Endothelial cell of umbilical vein (primary cell): ENCODE measurements around the gene GLDC. TPM values are rescaled to one million over a fixed set of nuclear protein-coding genes. Genes with fewer than 3 reads are reported as not detected.

Experiments used
- BruUV-seq: library from RNA; stranded (reverse); fragments of 400-500 nt; replicated peaks from 2 replicates; lab custom pipeline; 2021; lab: Mats Ljungman, UMichigan
- CTCF ChIA-PET: fragments of 300-600, 350-600 bp; sonication (Branson Sonifier 250); formaldehyde crosslinking; loops from one replicate; lab custom pipeline; 2021; ENCODE audit warnings: antibody characterized with exemption, inconsistent platforms; lab: Charles Lee
- POLR2A ChIA-PET: fragments of 300-600, 350-600 bp; sonication (Branson Sonifier 250); formaldehyde crosslinking; loops from one replicate; lab custom pipeline; 2021; ENCODE audit warnings: antibody characterized with exemption, inconsistent platforms; lab: Charles Lee
- DNase-seq: peaks from one replicate; pipeline ENCODE4 v3.0.0-alpha.2; 2011; ENCODE audit warnings: low read depth, low spot score
- FAIRE-seq: peaks from 2 replicates; lab custom pipeline; 2011; peaks lifted over from hg19 to GRCh38; lab: Jason Lieb, UNC
- H2AFZ ChIP-seq: 2 replicates; pipeline ENCODE4 v1.6.0; 2012; ENCODE audit warnings: low read depth, low read length, control low read depth, inconsistent platforms
- H3K27ac ChIP-seq: 2 replicates; pipeline ENCODE4 v1.5.1; 2011; ENCODE audit warnings: low read depth, mild to moderate bottlenecking, control low read depth, low read length, moderate library complexity; ENCODE audit not compliant: insufficient read depth
- H3K27me3 ChIP-seq, 2 experiments: 2 replicates each; pipeline versions ENCODE4 v1.6.0 to v1.6.1; 2011; ENCODE audit warnings: low read length in 2 of 2, mixed read lengths in 1 of 2; ENCODE audit not compliant: control insufficient read depth in 2 of 2, insufficient read depth in 2 of 2
- H3K36me3 ChIP-seq, 2 experiments: 2 replicates in 1 of 2; 3 replicates in 1 of 2; pipeline ENCODE4 v1.5.1; 2011; ENCODE audit warnings: low read length in 2 of 2, mild to moderate bottlenecking in 1 of 2, moderate library complexity in 1 of 2; ENCODE audit not compliant: control insufficient read depth in 2 of 2, insufficient read depth in 2 of 2; ENCODE audit errors: extremely low read depth in 1 of 2
- H3K4me1 ChIP-seq: 3 replicates; pipeline ENCODE4 v1.5.1; 2011; ENCODE audit warnings: mild to moderate bottlenecking, low read length; ENCODE audit not compliant: control insufficient read depth, insufficient read depth; ENCODE audit errors: extremely low read depth
- H3K4me2 ChIP-seq: 2 replicates; pipeline ENCODE4 v1.6.1; 2011; ENCODE audit warnings: low read length, control low read depth, mixed read lengths; ENCODE audit not compliant: insufficient read depth
- H3K4me3 ChIP-seq, 3 experiments: fragments of 200-600 bp in 1 of 3; sonication (generic), shearing (Covaris generic) in 1 of 3; replicated peaks in 1 of 3; 2 replicates each; pipeline ENCODE4 v1.5.1; 2011 to 2016; ENCODE audit warnings: control low read depth in 3 of 3, low read length in 3 of 3, mild to moderate bottlenecking in 2 of 3, inconsistent platforms in 1 of 3, low read depth in 1 of 3, moderate library complexity in 1 of 3; ENCODE audit not compliant: insufficient read depth in 1 of 3
- H3K79me2 ChIP-seq: 2 replicates; pipeline ENCODE4 v1.6.0; 2012; ENCODE audit warnings: low read length, inconsistent platforms; ENCODE audit not compliant: control insufficient read depth, insufficient read depth
- H3K9ac ChIP-seq: replicated peaks from 2 replicates; pipeline ENCODE3; 2011; ENCODE audit warnings: low read length, control low read depth; ENCODE audit not compliant: insufficient read depth; ENCODE audit errors: extremely low read depth
- H3K9me1 ChIP-seq: replicated peaks from 3 replicates; pipeline ENCODE4 v1.6.0; 2011; ENCODE audit warnings: mild to moderate bottlenecking, low read length; ENCODE audit not compliant: control insufficient read depth, insufficient read depth; ENCODE audit errors: extremely low read depth
- H3K9me3 ChIP-seq: replicated peaks from 2 replicates; pipeline ENCODE4 v1.5.1; 2012; ENCODE audit warnings: low read length, inconsistent platforms; ENCODE audit not compliant: control insufficient read depth, insufficient read depth
- H4K20me1 ChIP-seq: replicated peaks from 2 replicates; pipeline ENCODE3; 2011; ENCODE audit warnings: mild to moderate bottlenecking, low read length; ENCODE audit not compliant: control insufficient read depth, insufficient read depth; ENCODE audit errors: extremely low read depth
- EZH2 ChIP-seq: IDR thresholded peaks from 2 replicates; pipeline ENCODE4 v1.6.1; 2012; ENCODE audit warnings: borderline replicate concordance, low read depth, mild to moderate bottlenecking, moderate library complexity, low read length, inconsistent platforms; ENCODE audit not compliant: severe bottlenecking
- FOS ChIP-seq: IDR thresholded peaks from 2 replicates; pipeline ENCODE4 v1.6.1; 2011; ENCODE audit warnings: mild to moderate bottlenecking, low read length, moderate library complexity, borderline replicate concordance; ENCODE audit not compliant: insufficient read depth
- GATA2 ChIP-seq: IDR thresholded peaks from 2 replicates; pipeline ENCODE4 v1.7.0; 2011; ENCODE audit warnings: low read depth, mild to moderate bottlenecking, moderate library complexity, mixed read lengths, low read length; ENCODE audit not compliant: insufficient read length, insufficient read depth
- JUN ChIP-seq: IDR thresholded peaks from 2 replicates; pipeline ENCODE4 v1.6.1; 2011; ENCODE audit warnings: borderline replicate concordance, low read depth; ENCODE audit not compliant: insufficient read length, insufficient read depth
- MYC ChIP-seq: IDR thresholded peaks from one replicate; pipeline ENCODE4 v1.6.1; 2011; ENCODE audit warnings: mild to moderate bottlenecking, low read depth, low read length
- POLR2A ChIP-seq: IDR thresholded peaks from 2 replicates; pipeline ENCODE4 v1.6.1; 2012; ENCODE audit warnings: low read depth, mild to moderate bottlenecking, control low read depth, low read length
- POLR2AphosphoS5 ChIP-seq: IDR thresholded peaks from 2 replicates; pipeline ENCODE4 v1.6.1; 2012; ENCODE audit warnings: low read depth, mild to moderate bottlenecking, control low read depth, low read length, moderate library complexity; ENCODE audit not compliant: insufficient read depth
- dilution Hi-C: fragments of 300-500 bp; cut with MboI; formaldehyde crosslinking; loops from one replicate; pipeline ENCODE4 v1.15.0; 2019; ENCODE audit warnings: low sequenced_read_pairs; ENCODE audit not compliant: extremely low pct_ligation_motif_present
- intact Hi-C: fragments of 100-400 bp; cut with micrococcal nuclease; formaldehyde crosslinking; loops from one replicate; pipeline ENCODE4 v1.10.0; 2022
- polyA plus RNA-seq, 4 experiments: library from polyadenylated mRNA; depleted of rRNA in 3 of 4; stranded (reverse) in 3 of 4; unstranded in 1 of 4; fragments of >200 nt; gene quantifications; 2 replicates each; pipeline versions ENCODE4 v1.2.1 to v1.2.3, GENCODE V29; 2011 to 2012; ENCODE audit warnings: missing spikeins in 1 of 4
- total RNA-seq: library from RNA; stranded (reverse); gene quantifications from 2 replicates; pipeline ENCODE4 v1.2.3, GENCODE V29; 2021
- TF ChIP-seq, protein P1 (sequence below), 2 donors: IDR thresholded peaks; 1 replicate in 1 of 2; 2 replicates in 1 of 2; pipeline ENCODE4 v1.5.1; 2011; ENCODE audit warnings: low read length in 2 of 2, mild to moderate bottlenecking in 2 of 2, moderate library complexity in 2 of 2, control low read depth in 1 of 2, inconsistent platforms in 1 of 2, low read depth in 1 of 2; ENCODE audit not compliant: insufficient read depth in 1 of 2; ENCODE audit errors: extremely low read depth in 1 of 2
- TF ChIP-seq, protein P2 (sequence below): IDR thresholded peaks from 2 replicates; pipeline ENCODE4 v1.6.1; 2011; ENCODE audit not compliant: insufficient read depth, insufficient read length

Gene GLDC
- total and polyA plus RNA-seq, 2 donors (not counting 3 experiments of a cell fraction or from before 2014, with no cell fraction given): 1.8 to 2.6 TPM

DNA sequence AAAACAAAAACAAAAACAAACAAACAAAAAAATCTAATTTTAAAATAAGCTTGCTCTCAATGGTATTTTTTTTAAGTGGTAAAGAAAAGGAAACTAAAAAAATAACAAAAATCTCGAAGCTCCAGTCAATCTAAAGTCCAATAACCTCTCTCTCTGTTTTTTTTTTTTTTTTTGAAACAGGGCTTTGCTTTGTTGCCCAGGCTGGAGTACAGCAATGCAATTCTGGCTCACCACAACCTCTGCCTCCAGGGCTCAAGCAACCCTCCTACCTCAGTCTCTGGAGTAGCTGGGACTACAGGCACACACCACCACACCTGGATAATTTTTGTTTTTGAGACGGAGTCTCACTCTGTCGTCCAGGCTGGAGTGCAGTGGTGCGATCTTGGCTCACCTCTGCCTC lies 25.9 kb upstream of the GLDC start:
- Histone ChIP-seq H4K20me1 (no peaks in the 10 kb centered on the region), H3K4me3 (no peak overlapping the region), H2AFZ (no peak overlapping the region), H3K27ac (no peak overlapping the region), H3K4me1 (no peaks in the 10 kb centered on the region), H3K9me3 (no peaks in the 10 kb centered on the region), H3K9ac (no peak overlapping the region), H3K36me3 (no peaks in the 10 kb centered on the region), H3K79me2 (no peaks in the 10 kb centered on the region), H3K27me3 (no peaks in the 10 kb centered on the region), H3K4me2 (no peak overlapping the region), H3K9me1 (no peaks in the 10 kb centered on the region)
- DNase-seq (no peak), FAIRE-seq (no peak)
- TF ChIP-seq POLR2AphosphoS5: no peak
- ChIA-PET CTCF (interaction anchor here (0.7 to 1.3 kb wide), 3 partner anchors 18 to 102 kb away, joined by 3 read pairs; no protein-coding TSS in a partner anchor), POLR2A (no interaction called here)
- intact Hi-C loops: loop anchor here (1.0 kb wide), 1 partner anchor 9 kb away; no protein-coding TSS in a partner anchor
- dilution Hi-C loops: no loop called here
- BruUV-seq: no TSS peak

DNA sequence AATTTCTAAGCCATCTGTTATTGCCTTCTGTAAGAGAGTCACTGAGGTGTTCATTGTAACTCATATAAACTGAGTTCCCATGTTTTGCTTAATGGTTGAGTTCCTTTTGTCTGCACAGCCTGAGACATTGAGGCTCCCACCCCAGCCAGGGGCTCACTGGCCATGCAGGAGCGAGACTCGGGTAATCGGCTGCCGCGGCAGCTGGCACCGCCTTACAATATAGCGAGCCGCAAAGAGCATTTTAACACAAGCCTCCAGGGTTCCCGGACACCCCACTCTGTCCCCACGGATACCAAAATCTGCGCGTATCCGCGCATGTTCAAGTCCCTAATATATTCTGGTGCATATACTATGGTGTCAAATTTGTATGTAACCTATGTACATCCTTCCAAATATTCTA lies 24.4 kb upstream of the GLDC start:
- DNase-seq (no peak), FAIRE-seq (no peak)
- H3K4me1 ChIP-seq: no peaks in the 10 kb centered on the region
- ChIA-PET POLR2A (no interaction called here), CTCF (interaction anchor here (1.6 kb wide), 2 partner anchors 16 to 85 kb away, joined by 5 to 6 read pairs; no protein-coding TSS in a partner anchor)
- no peaks in the 10 kb centered on the region for H3K36me3 ChIP-seq
- no peaks in the 10 kb centered on the region for H3K9me3 ChIP-seq
- TF ChIP-seq, protein P1, sequence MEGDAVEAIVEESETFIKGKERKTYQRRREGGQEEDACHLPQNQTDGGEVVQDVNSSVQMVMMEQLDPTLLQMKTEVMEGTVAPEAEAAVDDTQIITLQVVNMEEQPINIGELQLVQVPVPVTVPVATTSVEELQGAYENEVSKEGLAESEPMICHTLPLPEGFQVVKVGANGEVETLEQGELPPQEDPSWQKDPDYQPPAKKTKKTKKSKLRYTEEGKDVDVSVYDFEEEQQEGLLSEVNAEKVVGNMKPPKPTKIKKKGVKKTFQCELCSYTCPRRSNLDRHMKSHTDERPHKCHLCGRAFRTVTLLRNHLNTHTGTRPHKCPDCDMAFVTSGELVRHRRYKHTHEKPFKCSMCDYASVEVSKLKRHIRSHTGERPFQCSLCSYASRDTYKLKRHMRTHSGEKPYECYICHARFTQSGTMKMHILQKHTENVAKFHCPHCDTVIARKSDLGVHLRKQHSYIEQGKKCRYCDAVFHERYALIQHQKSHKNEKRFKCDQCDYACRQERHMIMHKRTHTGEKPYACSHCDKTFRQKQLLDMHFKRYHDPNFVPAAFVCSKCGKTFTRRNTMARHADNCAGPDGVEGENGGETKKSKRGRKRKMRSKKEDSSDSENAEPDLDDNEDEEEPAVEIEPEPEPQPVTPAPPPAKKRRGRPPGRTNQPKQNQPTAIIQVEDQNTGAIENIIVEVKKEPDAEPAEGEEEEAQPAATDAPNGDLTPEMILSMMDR (IDR thresholded peaks at IDR 0.05; ENCODE audit: extremely low read depth in 1 of 2, insufficient read depth in 1 of 2, low read depth in 1 of 2, low read length in 2 of 2): no peak
- no peak for TF ChIP-seq POLR2A
- TF ChIP-seq JUN: no peak
- no peak for TF ChIP-seq GATA2
- no peak for TF ChIP-seq MYC
- no peak for TF ChIP-seq EZH2
- no peak for TF ChIP-seq POLR2AphosphoS5
- TF ChIP-seq, protein P2, sequence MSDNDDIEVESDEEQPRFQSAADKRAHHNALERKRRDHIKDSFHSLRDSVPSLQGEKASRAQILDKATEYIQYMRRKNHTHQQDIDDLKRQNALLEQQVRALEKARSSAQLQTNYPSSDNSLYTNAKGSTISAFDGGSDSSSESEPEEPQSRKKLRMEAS: no peak
- TF ChIP-seq FOS: no peak
- H4K20me1 ChIP-seq: no peaks in the 10 kb centered on the region
- H3K4me2 ChIP-seq: no peak overlapping the region
- no peaks in the 10 kb centered on the region for H3K27me3 ChIP-seq
- no TSS peak for BruUV-seq
- H3K4me3 ChIP-seq: no peak overlapping the region
- no peak overlapping the region for H3K9ac ChIP-seq
- no peak overlapping the region for H2AFZ ChIP-seq
- H3K9me1 ChIP-seq: no peaks in the 10 kb centered on the region
- no peak overlapping the region for H3K27ac ChIP-seq
- H3K79me2 ChIP-seq: no peaks in the 10 kb centered on the region
- intact Hi-C loops: no loop called here
- dilution Hi-C loops: no loop called here
